Mesenchymal stem cell (in vitro differentiated cells and primary cell): ENCODE results near the gene ANKRD6.
"Not testable (repeated sequence)": the region's sequence is repeated elsewhere in the genome, so short reads cannot be mapped to it uniquely, and the experiment has no call there.

Experiments
- DNase-seq: peaks from one replicate; pipeline ENCODE4 v3.0.0-alpha.2; 2013
- H2AFZ ChIP-seq: one replicate; pipeline ENCODE4 v1.6.1; 2013; ENCODE audit warnings: low read depth, mild to moderate bottlenecking, control low read depth, inconsistent platforms, low read length, moderate library complexity
- H2AK5ac ChIP-seq: 2 replicates; pipeline ENCODE4 v1.6.1; 2013; ENCODE audit warnings: low read length, moderate library complexity, mild to moderate bottlenecking, inconsistent platforms; ENCODE audit not compliant: severe bottlenecking
- H2BK120ac ChIP-seq: one replicate; pipeline ENCODE4 v1.6.1; 2013; ENCODE audit warnings: low read depth, mild to moderate bottlenecking, inconsistent platforms, low read length, moderate library complexity
- H2BK12ac ChIP-seq, 2 experiments: one replicate each; pipeline ENCODE4 v1.6.1; 2013; ENCODE audit warnings: inconsistent platforms in 2 of 2, low read length in 2 of 2, mild to moderate bottlenecking in 2 of 2, moderate library complexity in 2 of 2, control low read depth in 1 of 2
- H2BK15ac ChIP-seq: one replicate; pipeline ENCODE4 v1.6.1; 2013; ENCODE audit warnings: mild to moderate bottlenecking, low read depth, inconsistent platforms; ENCODE audit not compliant: poor library complexity, severe bottlenecking
- H2BK5ac ChIP-seq: 2 replicates; pipeline ENCODE4 v1.6.1; 2013; ENCODE audit warnings: low read depth, mild to moderate bottlenecking, low read length, control low read depth, inconsistent platforms; ENCODE audit not compliant: poor library complexity, severe bottlenecking
- H3K14ac ChIP-seq, 2 experiments: one replicate each; pipeline ENCODE4 v1.6.1; 2013; ENCODE audit warnings: inconsistent platforms in 2 of 2, low read length in 2 of 2, control low read depth in 1 of 2, mild to moderate bottlenecking in 1 of 2, moderate library complexity in 1 of 2
- H3K18ac ChIP-seq, 2 experiments: one replicate each; pipeline ENCODE4 v1.6.1; 2013; ENCODE audit warnings: inconsistent platforms in 2 of 2, low read length in 2 of 2, control low read depth in 1 of 2, low read depth in 1 of 2, mild to moderate bottlenecking in 1 of 2
- H3K23ac ChIP-seq, 2 experiments: one replicate each; pipeline ENCODE4 v1.6.1; 2013; ENCODE audit warnings: inconsistent platforms in 2 of 2, low read length in 2 of 2, mild to moderate bottlenecking in 2 of 2, moderate library complexity in 2 of 2, control low read depth in 1 of 2
- H3K27ac ChIP-seq: 2 replicates; pipeline ENCODE4 v1.5.1; 2013; ENCODE audit warnings: mild to moderate bottlenecking, moderate library complexity, low read length, control low read depth, inconsistent platforms; ENCODE audit not compliant: poor library complexity, severe bottlenecking
- H3K27me3 ChIP-seq, 2 experiments: 2 replicates each; pipeline versions ENCODE4 v1.6.1 to v1.7.0; 2013; ENCODE audit warnings: low read length in 2 of 2, mild to moderate bottlenecking in 2 of 2, moderate library complexity in 2 of 2, control low read depth in 1 of 2, inconsistent platforms in 1 of 2; ENCODE audit not compliant: control insufficient read depth in 1 of 2, insufficient read depth in 1 of 2
- H3K36me3 ChIP-seq, 2 experiments: 2 replicates each; pipeline versions ENCODE4 v1.6.1 to v1.7.0; 2013; ENCODE audit warnings: low read length in 2 of 2, control low read depth in 1 of 2, inconsistent platforms in 1 of 2, low read depth in 1 of 2, mild to moderate bottlenecking in 1 of 2; ENCODE audit not compliant: insufficient read depth in 2 of 2, control insufficient read depth in 1 of 2
- H3K4ac ChIP-seq, 2 experiments: one replicate each; pipeline ENCODE4 v1.6.1; 2013; ENCODE audit warnings: inconsistent platforms in 2 of 2, low read length in 2 of 2, mild to moderate bottlenecking in 2 of 2, moderate library complexity in 2 of 2, control low read depth in 1 of 2, low read depth in 1 of 2
- H3K4me1 ChIP-seq: 2 replicates; pipeline ENCODE4 v1.6.1; 2013; ENCODE audit warnings: low read depth, low read length, control low read depth; ENCODE audit not compliant: control insufficient read depth, insufficient read depth
- H3K4me2 ChIP-seq: 2 replicates; pipeline ENCODE4 v1.6.1; 2013; ENCODE audit warnings: low read length, mild to moderate bottlenecking, inconsistent platforms; ENCODE audit not compliant: poor library complexity, severe bottlenecking
- H3K4me3 ChIP-seq, 2 experiments: 2 replicates each; pipeline versions ENCODE4 v1.5.1 to v1.7.0; 2013; ENCODE audit warnings: low read length in 2 of 2, mild to moderate bottlenecking in 2 of 2, control low read depth in 1 of 2, low read depth in 1 of 2; ENCODE audit not compliant: insufficient read depth in 1 of 2
- H3K79me1 ChIP-seq: replicated peaks from 2 replicates; pipeline ENCODE4 v1.6.1; 2013; ENCODE audit warnings: mild to moderate bottlenecking, control low read depth, low read length, inconsistent platforms; ENCODE audit not compliant: poor library complexity, severe bottlenecking
- H3K9ac ChIP-seq: 2 replicates; pipeline ENCODE4 v1.7.0; 2013; ENCODE audit warnings: mild to moderate bottlenecking, low read length, moderate library complexity
- H3K9me3 ChIP-seq: 2 replicates; pipeline ENCODE4 v1.7.0; 2013; ENCODE audit warnings: mild to moderate bottlenecking, low read length; ENCODE audit not compliant: control insufficient read depth
- H4K8ac ChIP-seq: one replicate; pipeline ENCODE4 v1.6.1; 2013; ENCODE audit warnings: inconsistent platforms, mild to moderate bottlenecking, low read length, moderate library complexity
- H4K91ac ChIP-seq: one replicate; pipeline ENCODE4 v1.6.1; 2013; ENCODE audit warnings: mild to moderate bottlenecking, low read length, inconsistent platforms
- WGBS: methylation state at CpG from one replicate; pipeline ENCODE4 v1.1.7; 2013; ENCODE audit warnings: mixed read lengths; 5-methylcytosine and 5-hydroxymethylcytosine counted together

The ANKRD6 gene

GRCh38 chr6:89397884-89398283, 35.1 kb upstream of the ANKRD6 start:
- H4K91ac ChIP-seq, H3K27ac ChIP-seq, H2BK120ac ChIP-seq, H3K23ac ChIP-seq, H2BK5ac ChIP-seq, H3K79me1 ChIP-seq, H3K4ac ChIP-seq, H3K18ac ChIP-seq, H4K8ac ChIP-seq, H3K4me2 ChIP-seq, H2BK15ac ChIP-seq, H2AFZ ChIP-seq, DNase-seq, H3K36me3 ChIP-seq, H3K27me3 ChIP-seq, H3K9me3 ChIP-seq, H3K4me3 ChIP-seq, H3K14ac ChIP-seq, H2AK5ac ChIP-seq, H3K9ac ChIP-seq, H2BK12ac ChIP-seq, H3K4me1 ChIP-seq: not testable (repeated sequence)
- WGBS, result 71% methylated on average over 3 of the region's 4 CpGs

DNA sequence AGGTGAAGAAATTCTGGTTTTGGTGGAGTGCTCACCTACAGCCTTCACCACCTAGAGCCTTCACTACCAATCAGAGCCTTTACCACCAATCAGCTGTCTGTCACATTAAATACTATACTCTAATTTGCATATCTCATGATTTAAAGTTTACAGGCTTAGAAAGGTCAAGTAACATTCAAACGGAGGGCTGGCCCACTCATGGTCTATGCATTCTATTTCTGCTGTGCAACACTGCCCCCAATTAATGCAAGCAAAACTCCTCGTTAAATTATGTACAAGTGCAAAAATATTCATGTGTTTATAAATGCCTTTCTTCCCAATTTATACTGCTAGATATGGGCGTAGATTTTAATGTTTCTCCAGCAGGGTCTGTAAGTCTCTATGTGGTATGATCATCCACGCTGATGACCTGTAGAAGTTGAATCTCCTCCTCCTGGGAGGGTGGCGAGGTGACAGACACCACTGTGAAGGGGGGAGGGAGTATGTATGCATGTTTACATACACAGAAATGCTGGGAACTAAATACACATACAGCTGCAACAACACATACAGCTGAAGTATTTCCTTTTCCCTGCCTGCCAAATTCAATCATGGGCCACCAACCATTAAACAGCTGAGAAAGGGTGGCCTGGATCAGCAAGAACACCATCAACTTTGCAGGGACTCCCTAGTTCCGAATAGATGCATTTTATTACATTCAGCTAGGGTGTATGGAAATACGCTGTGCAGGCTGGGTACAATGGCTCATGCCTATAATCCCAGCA, 34.0 kb upstream of the ANKRD6 start:
- no peak overlapping the region for H2AFZ ChIP-seq
- 77% methylated on average over 5 of the region's 7 CpGs for WGBS

DNA sequence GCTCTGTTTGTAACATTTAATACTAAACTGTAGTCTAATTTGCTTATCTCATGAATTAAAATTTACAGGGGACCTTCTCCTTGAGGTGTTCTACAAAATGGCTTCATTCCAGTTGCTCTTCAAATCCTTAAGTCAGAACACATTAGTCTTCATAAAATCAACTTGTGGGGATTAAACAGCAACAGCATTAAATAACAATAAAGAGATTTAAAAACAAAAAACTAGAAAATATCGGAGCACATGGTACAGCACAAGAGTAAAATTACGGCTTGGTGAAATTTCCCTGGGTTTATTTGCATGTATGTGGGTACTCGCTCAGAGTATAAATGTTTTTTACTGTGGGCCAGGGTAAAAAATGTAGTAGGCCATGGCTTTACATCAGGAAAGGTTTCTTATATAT, 32.9 kb upstream of the ANKRD6 start:
- 94% methylated on average over 3 of the region's 3 CpGs for WGBS
- Histone ChIP-seq H3K27ac (no peak overlapping the region), H3K18ac (no peak overlapping the region), H2BK15ac (no peak overlapping the region), H3K4me3 (no peak overlapping the region), H4K8ac (no peak overlapping the region), H3K9ac (no peak overlapping the region), H3K9me3 (no peaks in the 10 kb centered on the region), H3K79me1 (no peaks in the 10 kb centered on the region), H3K4ac (no peak overlapping the region), H2BK12ac (no peak overlapping the region), H3K36me3 (no peaks in the 10 kb centered on the region), H4K91ac (no peak overlapping the region), H2AFZ (no peak overlapping the region), H3K4me1 (no peaks in the 10 kb centered on the region), H2BK5ac (no peak overlapping the region), H3K23ac (no peak overlapping the region), H3K27me3 (peaks cover 0 to 6% of the 10 kb centered on the region in 2 experiments), H3K4me2 (no peak overlapping the region), H3K14ac (no peak overlapping the region), H2BK120ac (no peak overlapping the region), H2AK5ac (no peak overlapping the region)
- DNase-seq, result no peak

More for the DNA sequence above, 34.0 kb upstream of the ANKRD6 start:
- Histone ChIP-seq H3K27me3 (peaks cover 0 to 6% of the 10 kb centered on the region in 2 experiments), H3K36me3 (no peaks in the 10 kb centered on the region), H3K27ac (no peak overlapping the region), H3K9ac (no peak overlapping the region), H2BK120ac (no peak overlapping the region), H2BK15ac (no peak overlapping the region), H3K4me2 (no peak overlapping the region), H3K4me1 (no peaks in the 10 kb centered on the region), H2AK5ac (no peak overlapping the region), H3K14ac (no peak overlapping the region), H3K9me3 (peaks cover under 1% of the 10 kb centered on the region), H4K91ac (no peak overlapping the region), H3K79me1 (no peaks in the 10 kb centered on the region), H3K4ac (no peak overlapping the region), H2BK5ac (no peak overlapping the region), H3K4me3 (no peak overlapping the region), H2BK12ac (no peak overlapping the region), H3K18ac (no peak overlapping the region), H4K8ac (no peak overlapping the region), H3K23ac (no peak overlapping the region)
- no peak for DNase-seq

DNA sequence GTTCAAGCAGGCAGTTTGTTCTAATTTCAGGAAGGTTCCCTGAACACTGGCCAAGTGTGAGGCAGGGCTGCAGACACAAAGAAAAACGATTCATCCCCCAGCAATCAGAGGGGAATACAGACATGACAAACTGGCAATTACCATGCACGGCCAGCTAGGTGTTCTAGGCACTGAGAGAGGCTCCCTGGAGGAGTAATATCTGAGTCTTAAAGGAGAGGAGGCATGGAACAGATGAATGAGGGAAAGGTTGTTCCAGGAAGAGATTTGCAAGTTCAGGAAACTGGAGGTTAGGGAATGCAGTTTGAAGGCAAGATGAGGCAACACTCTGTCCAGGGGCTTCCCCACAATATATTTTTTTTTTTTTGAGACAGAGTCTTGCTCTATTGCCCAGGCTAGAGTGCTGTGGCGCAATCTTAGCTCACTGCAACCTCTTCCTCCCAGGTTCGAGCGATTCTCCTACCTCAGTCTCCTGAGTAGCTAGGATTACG, 32.0 kb upstream of the ANKRD6 start:
- no peak for DNase-seq
- Histone ChIP-seq H2BK12ac (no peak overlapping the region), H2BK5ac (no peak overlapping the region), H3K4ac (no peak overlapping the region), H2BK15ac (no peak overlapping the region), H4K91ac (no peak overlapping the region), H2AK5ac (no peak overlapping the region), H3K4me3 (no peak overlapping the region), H3K9me3 (no peaks in the 10 kb centered on the region), H4K8ac (no peak overlapping the region), H3K23ac (no peak overlapping the region), H3K14ac (no peak overlapping the region), H3K79me1 (no peaks in the 10 kb centered on the region), H2BK120ac (no peak overlapping the region), H2AFZ (no peak overlapping the region), H3K27me3 (peaks cover 0 to 10% of the 10 kb centered on the region in 2 experiments), H3K36me3 (no peaks in the 10 kb centered on the region), H3K4me1 (no peaks in the 10 kb centered on the region), H3K18ac (no peak overlapping the region), H3K9ac (no peak overlapping the region), H3K4me2 (no peak overlapping the region), H3K27ac (no peak overlapping the region)
- 85% methylated on average over 6 of the region's 6 CpGs for WGBS
